DMS114 treated with DMSO at 0.1 percent for 48 hours (cell line): Measurements from ENCODE around the gene FSTL3.
"Not testable (repeated sequence)": the region's sequence is repeated elsewhere in the genome, so short reads cannot be mapped to it uniquely, and the experiment has no call there.

Experiments used
- DNase-seq: peaks from one replicate; lab custom pipeline; 2025; ENCODE audit not compliant: unreplicated experiment; lab: John Stamatoyannopoulos, UW

FSTL3 gene

DNA sequence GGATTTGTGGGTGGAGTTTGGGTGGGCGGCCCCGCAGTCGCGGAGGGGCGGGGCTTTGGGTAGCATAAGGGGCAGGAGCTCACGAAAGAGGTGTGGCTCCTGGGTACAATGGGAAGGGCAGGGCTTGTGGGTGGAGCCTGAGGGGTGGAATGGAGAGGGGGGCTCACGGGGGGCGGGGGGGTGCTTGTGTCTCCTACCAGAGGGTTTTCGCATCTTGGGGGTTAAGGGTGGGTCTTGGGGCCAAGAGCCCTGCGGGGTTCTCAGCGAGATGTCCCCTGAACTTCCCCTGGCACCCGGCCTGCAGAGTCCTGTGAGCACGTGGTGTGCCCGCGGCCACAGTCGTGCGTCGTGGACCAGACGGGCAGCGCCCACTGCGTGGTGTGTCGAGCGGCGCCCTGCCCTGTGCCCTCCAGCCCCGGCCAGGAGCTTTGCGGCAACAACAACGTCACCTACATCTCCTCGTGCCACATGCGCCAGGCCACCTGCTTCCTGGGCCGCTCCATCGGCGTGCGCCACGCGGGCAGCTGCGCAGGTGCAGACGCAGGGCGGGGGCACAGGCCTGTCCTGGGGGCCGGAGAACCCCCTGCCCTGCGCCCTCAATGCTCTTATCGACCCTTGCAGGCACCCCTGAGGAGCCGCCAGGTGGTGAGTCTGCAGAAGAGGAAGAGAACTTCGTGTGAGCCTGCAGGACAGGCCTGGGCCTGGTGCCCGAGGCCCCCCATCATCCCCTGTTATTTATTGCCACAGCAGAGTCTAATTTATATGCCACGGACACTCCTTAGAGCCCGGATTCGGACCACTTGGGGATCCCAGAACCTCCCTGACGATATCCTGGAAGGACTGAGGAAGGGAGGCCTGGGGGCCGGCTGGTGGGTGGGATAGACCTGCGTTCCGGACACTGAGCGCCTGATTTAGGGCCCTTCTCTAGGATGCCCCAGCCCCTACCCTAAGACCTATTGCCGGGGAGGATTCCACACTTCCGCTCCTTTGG, 5.1 kb downstream of the FSTL3 start:
- no peak for DNase-seq

DNA sequence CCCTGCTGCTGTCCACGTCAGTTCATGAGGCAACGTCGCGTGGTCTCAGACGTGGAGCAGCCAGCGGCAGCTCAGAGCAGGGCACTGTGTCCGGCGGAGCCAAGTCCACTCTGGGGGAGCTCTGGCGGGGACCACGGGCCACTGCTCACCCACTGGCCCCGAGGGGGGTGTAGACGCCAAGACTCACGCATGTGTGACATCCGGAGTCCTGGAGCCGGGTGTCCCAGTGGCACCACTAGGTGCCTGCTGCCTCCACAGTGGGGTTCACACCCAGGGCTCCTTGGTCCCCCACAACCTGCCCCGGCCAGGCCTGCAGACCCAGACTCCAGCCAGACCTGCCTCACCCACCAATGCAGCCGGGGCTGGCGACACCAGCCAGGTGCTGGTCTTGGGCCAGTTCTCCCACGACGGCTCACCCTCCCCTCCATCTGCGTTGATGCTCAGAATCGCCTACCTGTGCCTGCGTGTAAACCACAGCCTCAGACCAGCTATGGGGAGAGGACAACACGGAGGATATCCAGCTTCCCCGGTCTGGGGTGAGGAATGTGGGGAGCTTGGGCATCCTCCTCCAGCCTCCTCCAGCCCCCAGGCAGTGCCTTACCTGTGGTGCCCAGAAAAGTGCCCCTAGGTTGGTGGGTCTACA, 6.6 kb downstream of the FSTL3 start:
- no peak for DNase-seq

DNA sequence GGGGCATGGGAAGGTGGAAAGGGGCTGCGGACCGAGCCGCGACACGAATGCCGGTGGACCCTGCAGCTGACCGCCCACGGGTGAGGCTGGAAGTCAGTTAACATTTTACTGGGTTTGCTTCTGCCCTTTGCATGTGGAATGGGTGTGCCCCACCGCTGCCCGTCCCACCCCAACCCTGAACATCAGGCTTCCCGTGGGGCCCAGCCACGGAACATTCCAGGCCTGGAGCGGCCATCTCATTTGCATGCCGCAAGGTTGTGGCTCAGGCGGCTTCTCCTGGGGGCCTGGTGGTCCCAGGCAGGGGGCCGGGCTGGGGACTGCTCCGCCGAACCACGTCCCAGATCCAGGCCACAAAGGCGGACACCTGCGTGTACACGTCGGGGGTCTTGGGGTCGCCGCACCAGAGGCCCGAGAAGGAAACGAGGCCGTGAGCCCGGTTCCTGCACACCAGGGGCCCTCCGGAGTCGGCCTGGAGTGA, 9.3 kb downstream of the FSTL3 start:
- DNase-seq = no peak

DNA sequence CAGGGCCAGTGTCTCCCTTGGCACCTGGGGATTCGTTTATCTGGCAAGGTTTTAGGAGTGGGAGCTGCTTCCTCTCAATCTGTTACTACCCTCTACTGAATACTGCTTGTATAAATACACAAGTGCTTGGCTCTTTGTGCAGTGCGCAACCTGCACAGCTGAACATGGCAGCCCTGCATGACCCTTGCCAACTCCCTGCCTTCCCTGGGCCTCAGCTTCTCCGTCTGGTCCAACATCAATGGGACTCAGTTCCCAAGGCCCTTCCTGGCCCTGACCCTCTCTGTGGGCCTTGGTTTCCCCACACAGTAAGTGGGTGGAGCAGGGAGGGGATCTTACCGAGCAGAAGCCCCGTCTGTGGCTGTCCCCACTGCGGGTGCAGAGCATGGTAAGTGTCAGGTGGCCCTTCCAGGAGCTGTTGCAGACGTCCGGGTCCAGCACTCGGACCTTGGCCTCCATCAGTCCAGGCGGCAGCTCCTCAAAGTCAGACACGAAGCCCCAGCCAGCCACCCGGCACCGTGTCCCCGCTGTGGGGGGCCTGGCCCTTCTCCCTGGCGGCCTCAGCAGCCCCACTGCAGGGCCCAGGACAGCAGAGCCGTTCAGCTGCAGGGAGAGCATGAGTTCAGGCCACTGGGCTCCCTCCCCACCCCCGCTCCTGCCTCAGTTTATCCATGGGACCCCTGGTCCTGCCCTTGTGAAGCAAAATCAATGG, 10.6 kb downstream of the FSTL3 start:
- DNase-seq = no peak

DNA sequence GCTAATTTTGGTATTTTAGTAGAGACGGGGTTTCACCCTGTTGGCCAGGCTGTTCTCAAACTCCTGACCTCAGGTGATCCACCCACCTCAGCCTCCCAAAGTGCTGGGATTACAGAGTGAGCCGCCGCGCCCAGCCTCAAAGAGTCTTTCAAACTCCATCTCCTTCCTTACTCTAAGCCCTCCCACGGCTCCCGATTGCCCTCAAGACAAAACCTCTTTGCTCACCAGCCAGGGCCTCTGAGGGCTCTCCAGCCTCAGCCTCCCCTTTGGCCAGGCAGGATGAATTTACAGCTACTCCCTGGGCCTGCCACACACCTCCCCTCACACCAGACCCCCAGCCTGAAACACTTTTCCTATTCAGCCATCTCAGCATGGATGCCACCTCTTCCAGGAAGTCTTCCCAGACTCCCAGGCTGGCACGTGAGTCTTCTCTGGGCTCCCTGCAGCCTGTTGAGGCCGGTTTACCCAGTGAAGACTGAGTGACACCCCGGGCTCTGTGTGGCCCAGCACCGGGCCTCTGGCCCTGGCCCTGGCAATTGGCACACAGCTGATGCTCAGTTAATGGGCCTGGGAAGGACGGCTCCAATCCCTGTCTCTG, 11.5 kb downstream of the FSTL3 start:
- DNase-seq = no peak

DNA sequence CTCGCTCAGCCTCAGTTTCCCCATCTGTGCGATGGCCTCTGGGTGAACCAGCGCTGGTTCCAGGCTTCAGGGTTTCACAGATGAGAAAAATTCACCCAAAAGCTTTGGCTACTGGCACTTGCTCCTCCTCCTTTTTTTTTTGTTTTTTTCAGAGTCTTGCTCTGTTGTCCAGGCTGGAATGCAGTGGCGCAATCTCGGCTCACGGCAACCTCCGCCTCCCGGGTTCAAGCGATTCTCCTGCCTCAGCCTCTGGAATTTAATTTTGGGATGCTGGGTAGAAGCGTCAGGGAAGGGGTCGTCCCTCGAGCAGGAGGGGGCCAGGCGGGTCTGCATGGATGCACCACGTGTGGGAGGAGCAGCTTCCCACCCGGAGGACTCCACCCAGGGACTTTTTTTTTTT, 12.0 kb downstream of the FSTL3 start:
- DNase-seq = no peak

DNA sequence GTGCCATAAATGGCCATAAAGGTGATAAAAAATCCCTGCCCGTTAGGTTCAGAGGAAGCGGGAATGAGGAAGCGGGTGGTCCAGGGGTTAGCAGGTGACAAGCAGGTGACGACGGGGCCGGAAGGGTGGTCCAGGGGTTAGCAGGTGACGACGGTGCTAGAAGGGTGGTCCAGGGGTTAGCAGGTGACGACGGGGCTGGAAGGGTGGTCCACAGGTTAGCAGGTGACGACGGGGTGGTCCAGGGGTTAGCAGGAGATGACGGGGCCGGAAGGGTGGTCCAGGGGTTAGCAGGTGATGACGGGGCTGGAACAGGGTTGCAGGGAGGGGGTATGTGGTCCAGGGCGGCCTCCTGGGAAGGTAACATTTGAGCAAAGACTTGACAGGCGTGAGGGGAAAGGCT, 12.8 kb downstream of the FSTL3 start:
- DNase-seq = no peak

DNA sequence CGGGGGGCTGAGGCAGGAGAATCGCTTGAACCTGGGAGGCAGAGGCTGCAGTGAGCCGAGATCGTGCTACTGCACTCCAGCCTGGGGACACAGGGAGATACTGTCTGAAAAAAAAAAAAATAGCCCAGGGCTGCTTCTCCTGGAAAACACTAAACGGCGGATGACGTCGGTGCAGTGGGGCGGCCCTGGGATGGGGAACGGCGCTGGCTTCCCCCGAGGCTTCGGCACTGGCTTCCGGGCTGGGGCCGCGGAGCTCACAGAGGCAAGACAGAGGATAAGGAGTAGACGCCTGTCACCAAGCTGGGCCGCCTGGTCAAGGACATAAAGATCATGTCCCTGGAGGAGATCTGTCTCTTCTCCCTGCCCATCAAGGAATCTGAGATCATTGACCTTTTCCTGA, 14.0 kb downstream of the FSTL3 start:
- DNase-seq = no peak

DNA sequence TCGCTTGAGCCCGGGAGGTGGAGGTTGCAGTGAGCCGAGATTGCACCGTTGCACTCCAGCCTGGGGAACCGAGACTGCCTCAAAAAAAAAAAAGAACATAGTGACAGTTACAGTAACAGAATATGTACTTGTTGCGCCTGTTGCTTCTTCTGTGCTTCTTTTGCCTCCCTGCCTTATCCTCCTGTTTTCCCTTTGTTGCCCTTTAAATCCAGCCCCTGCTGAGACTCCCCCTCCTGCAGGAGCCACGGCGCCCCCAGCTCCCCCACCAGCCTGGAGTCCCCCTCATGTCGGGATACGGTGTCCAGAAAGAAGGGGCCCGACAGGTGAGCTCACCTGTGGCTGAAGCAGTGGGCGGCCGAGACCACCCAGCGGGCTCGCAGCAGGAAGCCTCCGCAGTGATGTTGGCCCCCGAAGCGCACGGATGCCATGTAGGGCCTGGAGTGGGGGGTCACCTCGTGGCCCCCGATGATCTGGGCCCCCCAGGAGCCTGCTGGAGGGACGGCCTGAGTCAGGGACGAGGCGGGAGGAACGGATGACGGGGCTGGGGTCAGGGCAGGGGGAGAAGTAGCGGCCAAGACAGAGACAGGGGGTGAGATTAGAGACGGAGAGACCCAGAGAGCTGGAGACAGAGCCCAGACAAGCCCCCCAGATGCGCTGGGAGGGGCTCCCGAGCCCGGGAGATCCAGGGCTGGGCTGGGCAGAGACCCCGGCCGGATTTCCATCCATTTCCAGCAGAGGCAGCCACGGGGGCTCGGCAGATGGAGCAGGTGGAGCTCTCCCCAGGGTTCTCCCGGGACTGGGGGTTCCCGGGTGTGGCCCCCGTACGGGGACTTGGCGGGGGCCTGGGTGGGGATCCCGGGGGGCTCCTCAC, 18.5 kb downstream of the FSTL3 start:
- DNase-seq = no peak

DNA sequence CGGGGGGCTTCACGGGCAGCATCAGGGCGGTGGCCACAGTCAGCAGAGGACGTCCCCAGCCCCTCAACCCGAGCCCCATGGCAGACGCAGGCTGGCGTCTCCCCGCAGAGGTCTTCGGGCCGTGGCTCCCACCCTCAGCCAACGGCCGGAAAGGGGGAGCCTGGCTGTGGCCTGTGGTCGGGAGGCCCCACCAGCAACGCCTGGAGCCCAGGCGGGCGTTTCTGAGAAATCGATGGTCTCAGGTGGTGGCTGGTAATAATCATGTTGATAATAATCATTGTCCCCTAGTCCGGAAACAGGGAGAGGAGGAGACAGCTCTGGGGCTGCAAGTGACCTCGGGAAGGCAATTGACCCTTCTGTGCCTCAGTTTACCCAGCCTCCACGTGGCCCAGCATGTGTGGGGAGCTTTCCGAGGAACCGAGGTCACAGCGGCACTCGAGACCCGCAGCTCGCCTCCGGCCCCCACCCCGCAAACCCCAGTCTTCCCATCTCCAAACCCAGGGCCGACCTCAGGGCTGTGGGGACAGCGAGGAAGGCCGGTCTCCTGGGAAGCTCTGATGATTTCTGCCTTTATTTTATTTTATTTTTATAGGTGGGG, 19.3 kb downstream of the FSTL3 start, which contains the start of gene PRSS57:
PRSS57 (minus strand) TSS at position 101 of the 598 bp plus-strand sequence; CDS start at position 79, 22 bp downstream.
- no peak for DNase-seq

DNA sequence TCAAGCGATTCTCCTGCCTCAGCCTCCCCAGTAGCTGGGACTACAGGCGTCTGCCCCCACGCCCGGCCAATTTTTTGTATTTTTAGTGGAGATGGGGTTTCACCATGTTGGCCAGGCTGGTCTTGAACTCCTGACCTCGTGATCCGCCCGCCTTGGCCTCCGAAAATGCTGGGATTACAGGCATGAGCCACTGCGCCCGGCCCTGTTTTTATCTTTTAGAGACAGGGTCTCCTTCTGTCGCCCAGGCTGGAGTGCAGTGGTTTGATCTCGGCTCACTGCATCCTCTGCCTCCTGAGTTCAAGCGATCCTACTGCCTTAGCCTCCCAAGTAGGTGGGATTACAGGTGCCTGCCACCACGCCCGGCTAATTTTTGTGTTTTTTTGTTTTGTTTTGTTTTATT, 22.3 kb downstream of the FSTL3 start:
- not testable (repeated sequence) for DNase-seq

DNA sequence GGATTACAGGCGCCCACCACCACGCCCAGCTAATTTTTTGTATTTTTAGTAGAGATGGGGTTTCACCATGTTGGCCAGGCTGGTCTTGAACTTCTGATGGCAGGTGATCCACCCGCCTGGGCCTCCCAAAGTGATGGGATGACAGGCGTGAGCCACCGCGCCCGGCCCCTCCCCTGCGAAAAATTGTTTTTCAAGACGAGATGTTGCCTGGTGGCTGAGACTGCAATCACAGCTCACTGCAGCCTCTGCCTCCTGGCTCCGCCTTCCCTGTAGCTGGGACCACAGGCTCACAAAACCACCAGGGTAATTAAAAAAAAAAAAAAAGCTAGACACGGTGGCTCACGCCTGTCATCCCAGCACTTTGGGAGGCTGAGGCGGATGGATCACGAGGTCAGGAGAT, 23.7 kb downstream of the FSTL3 start:
- DNase-seq = not testable (repeated sequence)

DNA sequence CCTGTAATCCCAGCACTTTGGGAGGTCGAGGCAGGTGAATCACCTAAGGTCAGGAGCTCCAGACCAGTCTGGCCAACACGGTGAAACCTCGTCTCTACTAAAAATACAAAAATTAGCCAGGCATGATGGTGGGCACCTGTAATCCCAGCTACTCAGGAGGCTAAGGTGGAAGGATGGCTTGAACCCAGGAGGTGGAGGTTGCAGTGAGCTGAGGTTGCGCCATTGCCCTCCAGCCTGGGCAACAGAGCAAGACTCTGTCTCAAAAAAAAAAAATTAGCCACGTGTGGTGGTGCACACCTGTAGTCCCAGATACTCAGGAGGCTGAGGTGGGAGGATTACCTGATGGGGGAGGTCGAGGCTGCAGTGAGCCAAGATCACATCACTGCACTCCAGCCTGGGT, 26.7 kb downstream of the FSTL3 start:
- not testable (repeated sequence) for DNase-seq

DNA sequence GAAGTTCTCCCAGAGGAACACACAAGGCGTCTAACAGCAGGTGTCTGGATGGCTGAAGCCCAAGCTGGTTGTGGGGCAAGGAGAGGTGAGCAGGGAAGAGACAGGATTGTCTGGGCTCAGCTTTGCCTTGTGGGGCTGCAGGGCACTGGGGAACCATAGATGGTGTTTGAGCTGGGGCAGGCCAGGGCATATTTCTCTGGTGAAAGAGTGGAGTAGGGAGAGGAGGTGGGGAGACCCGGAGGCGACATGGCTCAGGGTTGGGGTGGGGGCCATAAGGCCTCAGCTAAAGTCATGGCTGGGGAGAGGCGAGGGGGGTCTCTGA, 27.1 kb downstream of the FSTL3 start:
- DNase-seq = no peak

DNA sequence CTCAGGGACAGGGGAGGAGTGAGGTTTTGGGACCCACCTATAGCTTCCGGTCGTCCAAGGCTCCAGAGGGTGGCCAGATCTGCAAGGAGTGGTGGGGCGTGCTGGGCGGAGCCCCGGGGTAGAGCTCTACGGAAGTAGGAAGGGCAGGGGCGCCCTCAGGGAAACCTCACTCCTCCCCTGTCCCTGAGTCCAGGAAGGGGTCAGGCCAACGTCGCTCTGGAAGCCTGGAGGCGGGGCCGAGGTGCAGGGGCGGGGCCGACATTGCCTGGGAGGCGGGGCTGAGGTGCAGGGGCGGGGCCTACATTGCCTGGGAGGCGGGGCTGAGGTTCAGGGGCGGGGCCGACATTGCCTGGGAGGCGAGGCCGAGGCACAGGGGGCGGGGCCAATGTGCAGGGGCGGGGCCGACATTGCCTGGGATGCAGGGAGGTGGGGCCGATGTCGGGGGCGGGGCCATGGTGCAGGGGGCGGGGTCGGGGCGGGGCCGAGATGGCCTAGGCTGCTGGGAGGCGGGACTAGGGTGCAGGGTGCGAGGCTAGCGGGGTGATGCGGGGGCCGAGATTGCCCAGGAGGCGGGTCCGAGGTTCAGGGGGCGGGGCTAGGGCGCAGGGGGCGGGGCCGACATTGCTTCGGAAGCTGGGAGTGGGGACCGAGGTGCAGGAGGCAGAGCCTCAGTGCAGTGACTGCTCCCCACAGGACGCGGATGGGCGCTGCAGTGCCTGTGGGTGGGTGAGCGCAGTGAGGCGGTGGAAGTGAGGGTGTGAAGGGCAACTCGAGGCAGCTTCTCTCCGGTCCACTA, 27.7 kb downstream of the FSTL3 start:
- no peak for DNase-seq

DNA sequence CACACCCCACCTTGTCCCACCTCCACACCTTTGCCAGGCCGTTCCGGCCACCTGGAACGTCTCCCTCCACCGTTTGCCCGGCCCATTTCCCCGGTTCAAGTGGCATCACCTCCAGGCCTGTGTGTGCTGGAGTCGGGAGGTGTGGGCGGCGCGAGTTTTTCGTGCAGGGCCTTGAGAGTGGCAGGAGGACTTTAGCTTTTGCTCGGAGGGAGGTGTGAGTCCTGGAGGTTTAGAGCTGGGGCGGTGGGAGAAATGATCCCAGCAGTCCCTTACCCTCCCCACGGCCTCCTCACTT, 28.2 kb downstream of the FSTL3 start:
- no peak for DNase-seq

DNA sequence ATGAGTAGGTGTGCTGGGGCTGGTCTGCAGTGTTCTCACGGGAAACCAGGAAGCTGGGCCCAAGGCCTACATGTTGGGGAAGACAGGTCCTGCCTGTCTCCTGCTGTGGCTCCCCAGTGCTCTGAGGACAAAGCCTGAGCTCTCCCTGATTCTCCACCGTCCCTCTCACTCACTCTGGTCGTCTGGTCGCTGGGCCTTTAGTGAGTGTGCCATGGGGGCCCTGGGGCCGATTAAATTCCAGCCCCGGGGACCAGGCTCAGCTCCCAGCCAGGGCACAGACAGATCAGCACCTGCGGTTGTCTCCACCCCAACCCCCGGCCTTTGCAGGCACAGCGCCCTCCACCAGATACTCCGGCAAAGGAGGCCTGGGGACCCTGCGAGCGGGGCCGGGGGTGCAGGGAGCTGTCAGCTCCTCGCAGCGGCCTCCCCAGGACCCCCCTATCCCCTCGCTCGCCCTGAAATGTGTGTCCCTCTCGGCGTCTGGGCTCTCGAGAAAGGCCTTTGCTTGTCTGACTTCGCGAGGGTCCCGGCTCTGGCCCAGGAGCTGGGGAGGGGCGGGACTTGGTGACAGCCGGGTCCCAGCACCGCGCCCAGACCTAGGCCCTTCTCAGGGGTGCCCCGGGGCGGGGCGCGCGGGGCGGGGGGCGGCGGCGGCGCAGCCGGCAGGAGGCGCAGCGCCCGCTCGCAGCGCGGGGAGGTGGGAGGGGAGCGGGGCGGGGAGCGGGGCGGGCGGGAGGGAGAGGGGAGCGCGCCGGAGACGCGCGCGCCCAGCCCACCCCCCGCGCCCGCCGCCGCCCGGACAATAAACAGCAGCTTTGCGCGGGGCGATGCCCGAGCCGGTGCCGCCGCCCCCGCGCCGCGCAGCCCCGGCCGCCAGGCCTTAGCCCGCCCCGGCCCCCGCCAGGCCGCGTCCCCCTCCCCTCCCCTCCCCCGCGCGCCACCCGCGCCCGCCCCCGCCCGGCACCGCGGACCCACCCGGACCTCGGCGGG, 32.3 kb downstream of the FSTL3 start, which contains the start of gene PALM:
PALM (plus strand) TSS at position 782 of the 990 bp plus-strand sequence. CDS start 212 bp downstream, outside the sequence.
- no peak for DNase-seq
